ENCODE data around the gene ZC3H12C.
"Not testable (repeated sequence)": the region's sequence is repeated elsewhere in the genome, so short reads cannot be mapped to it uniquely, and the experiment has no call there.

ZC3H12C gene

GRCh38 chr11:110092515-110093406 lies at the start of gene ZC3H12C:
Gene ZC3H12C, plus strand, starts transcription at chr11:110093392. Its CDS starts 20 bp downstream, at chr11:110093412.
- peak; percentile 83 to 97 (median 96) for DNase-seq

- no peak for DNase-seq
Observed at GRCh38 chr11:110044226-110044968, 48.8 kb upstream of the ZC3H12C start.

- DNase-seq: no peak
Observed at GRCh38 chr11:110046775-110047380, 46.3 kb upstream of the ZC3H12C start.

GRCh38 chr11:110049501-110050200 lies 43.5 kb upstream of the ZC3H12C start:
- no peak for DNase-seq

GRCh38 chr11:110050201-110050506 lies 43.0 kb upstream of the ZC3H12C start:
- no peak for DNase-seq

GRCh38 chr11:110053848-110054414 lies 39.3 kb upstream of the ZC3H12C start:
- no peak for DNase-seq

- no peak for DNase-seq
Observed at GRCh38 chr11:110056956-110057355, 36.2 kb upstream of the ZC3H12C start.

- DNase-seq: no peak
Observed at GRCh38 chr11:110059706-110060463, 33.3 kb upstream of the ZC3H12C start.

GRCh38 chr11:110061296-110061695 lies 31.9 kb upstream of the ZC3H12C start:
- DNase-seq: no peak

- no peak for DNase-seq
Observed at GRCh38 chr11:110062247-110062646, 30.9 kb upstream of the ZC3H12C start.

GRCh38 chr11:110065189-110065588 lies 28.0 kb upstream of the ZC3H12C start:
- DNase-seq: peak in 1 of 3 experiments; percentile 37

GRCh38 chr11:110068001-110068400 lies 25.2 kb upstream of the ZC3H12C start:
- DNase-seq: not testable (repeated sequence)

- DNase-seq: peak in 2 of 3 experiments; percentile 28 to 63
Observed at GRCh38 chr11:110069158-110069737, 23.9 kb upstream of the ZC3H12C start.

GRCh38 chr11:110070176-110070575 lies 23.0 kb upstream of the ZC3H12C start:
- DNase-seq: no peak

GRCh38 chr11:110071197-110071596 lies 22.0 kb upstream of the ZC3H12C start:
- DNase-seq: no peak

GRCh38 chr11:110072930-110073329 lies 20.3 kb upstream of the ZC3H12C start:
- no peak for DNase-seq

- no peak for DNase-seq
Observed at GRCh38 chr11:110074499-110074898, 18.7 kb upstream of the ZC3H12C start.

GRCh38 chr11:110075105-110075846 lies 17.9 kb upstream of the ZC3H12C start:
- no peak for DNase-seq

GRCh38 chr11:110075847-110076208 lies 17.4 kb upstream of the ZC3H12C start:
- DNase-seq: no peak

- DNase-seq: peak in 1 of 3 experiments; percentile 55
Observed at GRCh38 chr11:110076371-110076965, 16.7 kb upstream of the ZC3H12C start.
